Neutrophil (primary cell): ENCODE data around the gene LONP1.

Experiments used
- H3K27ac ChIP-seq: fragments of 200-600 bp; sonication (generic); 2 replicates; pipeline ENCODE4 v1.5.1; 2016; ENCODE audit warnings: mild to moderate bottlenecking, moderate library complexity
- H3K27me3 ChIP-seq: fragments of 200-600 bp; sonication (generic); 2 replicates; pipeline ENCODE4 v1.6.0; 2016; ENCODE audit warnings: mild to moderate bottlenecking
- H3K36me3 ChIP-seq: fragments of 200-600 bp; sonication (generic); 2 replicates; pipeline ENCODE4 v1.5.1; 2017
- H3K4me1 ChIP-seq, 2 experiments: fragments of 200-600 bp in 1 of 2; sonication (generic) in 1 of 2; 1 replicate in 1 of 2; 2 replicates in 1 of 2; pipeline versions ENCODE4 v1.5.1 to v1.6.1; 2013 to 2016; ENCODE audit warnings: low read depth in 1 of 2, low read length in 1 of 2, mild to moderate bottlenecking in 1 of 2, moderate library complexity in 1 of 2; ENCODE audit not compliant: control insufficient read depth in 1 of 2, insufficient read depth in 1 of 2
- H3K4me3 ChIP-seq, 2 experiments: fragments of 200-600 bp in 1 of 2; sonication (generic) in 1 of 2; 1 replicate in 1 of 2; 2 replicates in 1 of 2; pipeline ENCODE4 v1.5.1; 2013 to 2016; ENCODE audit warnings: low read depth in 1 of 2, low read length in 1 of 2, mild to moderate bottlenecking in 1 of 2, moderate library complexity in 1 of 2
- H3K9me3 ChIP-seq: fragments of 200-600 bp; sonication (generic); 2 replicates; pipeline ENCODE4 v1.5.1; 2016
- CTCF ChIP-seq: fragments of 200-600 bp; sonication (generic); IDR thresholded peaks from 2 replicates; pipeline ENCODE4 v1.5.1; 2016; ENCODE audit warnings: antibody characterized with exemption

Gene LONP1

GRCh38 chr19:5719961-5720790, at the start of gene LONP1, which contains the start of gene CATSPERD:
LONP1 (minus strand) TSS chr19:5720146; CDS start chr19:5720132, 14 bp downstream.
CATSPERD (plus strand) TSS chr19:5720637; CDS start chr19:5720738, 101 bp downstream.
- Histone ChIP-seq H3K36me3 (no peaks in the 10 kb centered on the region), H3K4me3 (peak within 1 kb of the TSS; percentile 96 to 98), H3K27ac (peak within 1 kb of the TSS; percentile 91), H3K9me3 (no peaks in the 10 kb centered on the region), H3K27me3 (peaks cover 9% of the 10 kb centered on the region), H3K4me1 (peaks cover 27 to 29% of the 10 kb centered on the region in 2 experiments)
- TF ChIP-seq CTCF, result peak; percentile 93

- Histone ChIP-seq H3K27ac (no peak overlapping the region), H3K4me1 (no peaks in the 10 kb centered on the region)
Measured at GRCh38 chr19:5767949-5768348, 48.0 kb upstream of the LONP1 start.

GRCh38 chr19:5765220-5765619, 45.3 kb upstream of the LONP1 start:
- Histone ChIP-seq H3K27me3 (no peaks in the 10 kb centered on the region), H3K27ac (no peak overlapping the region), H3K4me1 (no peaks in the 10 kb centered on the region), H3K36me3 (no peaks in the 10 kb centered on the region), H3K9me3 (no peaks in the 10 kb centered on the region), H3K4me3 (no peak overlapping the region)
- no peak for TF ChIP-seq CTCF

More at GRCh38 chr19:5767949-5768348, 48.0 kb upstream of the LONP1 start:
- no peak for TF ChIP-seq CTCF
- Histone ChIP-seq H3K9me3 (no peaks in the 10 kb centered on the region), H3K27me3 (no peaks in the 10 kb centered on the region), H3K36me3 (no peaks in the 10 kb centered on the region), H3K4me3 (no peak overlapping the region)

- no peaks in the 10 kb centered on the region for H3K36me3 ChIP-seq
Measured at GRCh38 chr19:5762608-5763217, 42.8 kb upstream of the LONP1 start.

GRCh38 chr19:5753743-5754142, 33.8 kb upstream of the LONP1 start:
- no peaks in the 10 kb centered on the region for H3K27me3 ChIP-seq
- no peaks in the 10 kb centered on the region for H3K9me3 ChIP-seq
- no peak for TF ChIP-seq CTCF
- H3K4me3 ChIP-seq, result no peak overlapping the region
- H3K4me1 ChIP-seq, result no peaks in the 10 kb centered on the region
- H3K36me3 ChIP-seq, result no peaks in the 10 kb centered on the region
- no peak overlapping the region for H3K27ac ChIP-seq

More at GRCh38 chr19:5762608-5763217, 42.8 kb upstream of the LONP1 start:
- Histone ChIP-seq H3K4me1 (no peaks in the 10 kb centered on the region), H3K9me3 (no peaks in the 10 kb centered on the region), H3K4me3 (no peak overlapping the region), H3K27me3 (no peaks in the 10 kb centered on the region), H3K27ac (no peak overlapping the region)
- no peak for TF ChIP-seq CTCF
